ENCODE results near the gene CREB5. TPM values are rescaled to one million over a fixed set of nuclear protein-coding genes. Genes with fewer than 3 reads are reported as not detected.

CREB5 gene
- total RNA-seq, 1 experiment from 2014 or later = 0.49 TPM

- H3K4me1 ChIP-seq (ENCODE audit: control insufficient read depth in 1 of 2, insufficient read depth in 2 of 2, low read length in 2 of 2) = peaks cover 0 to 5% of the 10 kb centered on the region in 2 experiments; a peak in 3 of 4 replicates
- ChIA-PET RAD21 (ENCODE audit: low non-redundant PET in 1 of 2, low total read pairs in 2 of 2, uncharacterized antibody in 2 of 2, unreplicated experiment in 2 of 2) (no interaction called here), POLR2A (no interaction called here), CTCF (no interaction called here)
- H3K9me2 ChIP-seq (ENCODE audit: insufficient read depth) = no peaks in the 10 kb centered on the region
- H3K79me2 ChIP-seq (ENCODE audit: insufficient read depth, low read length) = no peaks in the 10 kb centered on the region
- ATAC-seq = no peak
- H3K4me2 ChIP-seq (ENCODE audit: low read length) = no peak overlapping the region
- H3K4me3 ChIP-seq (replicated peaks in 1 of 2; ENCODE audit: low read depth in 1 of 2, low read length in 2 of 2) = no peak overlapping the region
- no peak overlapping the region for H2AFZ ChIP-seq (ENCODE audit: low read depth, low read length, poor library complexity, severe bottlenecking)
- H4K20me1 ChIP-seq (ENCODE audit: insufficient read depth) = no peaks in the 10 kb centered on the region
- BruUV-seq (replicated peaks) = no TSS peak
- H3K9me3 ChIP-seq (ENCODE audit: control insufficient read depth in 1 of 2, insufficient read depth in 1 of 2, low read depth in 1 of 2, low read length in 2 of 2) = no peaks in the 10 kb centered on the region
- DNase-seq (ENCODE audit: low read depth, low spot score) = no peak
- intact Hi-C loops (cut with micrococcal nuclease) = no loop called here
- H3K27ac ChIP-seq (ENCODE audit: low read depth, low read length) = no peak overlapping the region
- H3K36me3 ChIP-seq (ENCODE audit: control insufficient read depth in 1 of 2, insufficient read depth in 2 of 2, low read length in 2 of 2) = no peaks in the 10 kb centered on the region
- no peak overlapping the region for H3K9ac ChIP-seq (ENCODE audit: low read length)
- no peak for TF ChIP-seq ZFX (IDR thresholded peaks at IDR 0.05)
- TF ChIP-seq, protein P1, sequence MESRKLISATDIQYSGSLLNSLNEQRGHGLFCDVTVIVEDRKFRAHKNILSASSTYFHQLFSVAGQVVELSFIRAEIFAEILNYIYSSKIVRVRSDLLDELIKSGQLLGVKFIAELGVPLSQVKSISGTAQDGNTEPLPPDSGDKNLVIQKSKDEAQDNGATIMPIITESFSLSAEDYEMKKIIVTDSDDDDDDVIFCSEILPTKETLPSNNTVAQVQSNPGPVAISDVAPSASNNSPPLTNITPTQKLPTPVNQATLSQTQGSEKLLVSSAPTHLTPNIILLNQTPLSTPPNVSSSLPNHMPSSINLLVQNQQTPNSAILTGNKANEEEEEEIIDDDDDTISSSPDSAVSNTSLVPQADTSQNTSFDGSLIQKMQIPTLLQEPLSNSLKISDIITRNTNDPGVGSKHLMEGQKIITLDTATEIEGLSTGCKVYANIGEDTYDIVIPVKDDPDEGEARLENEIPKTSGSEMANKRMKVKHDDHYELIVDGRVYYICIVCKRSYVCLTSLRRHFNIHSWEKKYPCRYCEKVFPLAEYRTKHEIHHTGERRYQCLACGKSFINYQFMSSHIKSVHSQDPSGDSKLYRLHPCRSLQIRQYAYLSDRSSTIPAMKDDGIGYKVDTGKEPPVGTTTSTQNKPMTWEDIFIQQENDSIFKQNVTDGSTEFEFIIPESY (IDR thresholded peaks at IDR 0.05; ENCODE audit: extremely low read depth, insufficient replicate concordance, low read length) = no peak
- no peak for TF ChIP-seq MAX (IDR thresholded peaks at IDR 0.05)
- no peak for TF ChIP-seq ELF1 (IDR thresholded peaks at IDR 0.05; ENCODE audit: borderline replicate concordance, low read depth)
- no peak for TF ChIP-seq FOSL1 (IDR thresholded peaks at IDR 0.05; ENCODE audit: low read depth)
- no peak for TF ChIP-seq EZH2phosphoT487 (IDR thresholded peaks at IDR 0.05; ENCODE audit: borderline replicate concordance)
- TF ChIP-seq, protein P2, sequence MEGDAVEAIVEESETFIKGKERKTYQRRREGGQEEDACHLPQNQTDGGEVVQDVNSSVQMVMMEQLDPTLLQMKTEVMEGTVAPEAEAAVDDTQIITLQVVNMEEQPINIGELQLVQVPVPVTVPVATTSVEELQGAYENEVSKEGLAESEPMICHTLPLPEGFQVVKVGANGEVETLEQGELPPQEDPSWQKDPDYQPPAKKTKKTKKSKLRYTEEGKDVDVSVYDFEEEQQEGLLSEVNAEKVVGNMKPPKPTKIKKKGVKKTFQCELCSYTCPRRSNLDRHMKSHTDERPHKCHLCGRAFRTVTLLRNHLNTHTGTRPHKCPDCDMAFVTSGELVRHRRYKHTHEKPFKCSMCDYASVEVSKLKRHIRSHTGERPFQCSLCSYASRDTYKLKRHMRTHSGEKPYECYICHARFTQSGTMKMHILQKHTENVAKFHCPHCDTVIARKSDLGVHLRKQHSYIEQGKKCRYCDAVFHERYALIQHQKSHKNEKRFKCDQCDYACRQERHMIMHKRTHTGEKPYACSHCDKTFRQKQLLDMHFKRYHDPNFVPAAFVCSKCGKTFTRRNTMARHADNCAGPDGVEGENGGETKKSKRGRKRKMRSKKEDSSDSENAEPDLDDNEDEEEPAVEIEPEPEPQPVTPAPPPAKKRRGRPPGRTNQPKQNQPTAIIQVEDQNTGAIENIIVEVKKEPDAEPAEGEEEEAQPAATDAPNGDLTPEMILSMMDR (IDR thresholded peaks at IDR 0.05 in 2 of 3, conservative IDR thresholded peaks at IDR 0.05 in 1 of 3; ENCODE audit: borderline replicate concordance in 1 of 3, insufficient read depth in 1 of 3, low read depth in 2 of 3, low read length in 2 of 3) = no peak
- no peak for TF ChIP-seq SRF (IDR thresholded peaks at IDR 0.05; ENCODE audit: low read depth)
- H3K27me3 ChIP-seq (ENCODE audit: insufficient read depth, low read length) = peaks cover 14% of the 10 kb centered on the region
These were observed 257.0 kb downstream of the CREB5 start for GRCh38 chr7:28669330-28669729.
